Caco-2 (cell line): ENCODE measurements around the gene NOX3. TPM values are rescaled to one million over a fixed set of nuclear protein-coding genes. Genes with fewer than 3 reads are reported as not detected.

Source experiments
- BruUV-seq: library from RNA; stranded (reverse); fragments of 400-500 nt; replicated peaks from 2 replicates; lab custom pipeline; 2021; lab: Mats Ljungman, UMichigan
- CTCF ChIA-PET: fragments of 300-600 bp; sonication (Branson Sonifier 250); formaldehyde crosslinking; loops from one replicate; lab custom pipeline; 2022; ENCODE audit warnings: antibody characterized with exemption; lab: Charles Lee
- POLR2A ChIA-PET: fragments of 300-600 bp; sonication (Branson Sonifier 250); formaldehyde crosslinking; loops from one replicate; lab custom pipeline; 2022; ENCODE audit warnings: antibody characterized with exemption; lab: Charles Lee
- DNase-seq, 2 experiments: peaks; one replicate each; pipeline versions ENCODE4 v3.0.0 to v3.0.0-alpha.2; 2020 to 2022
- H3K27me3 ChIP-seq: replicated peaks from 2 replicates; pipeline ENCODE4 v1.6.0; 2011; ENCODE audit warnings: low read length; ENCODE audit not compliant: control insufficient read depth, insufficient read depth
- H3K36me3 ChIP-seq: 2 replicates; pipeline ENCODE4 v1.5.1; 2011; ENCODE audit warnings: low read length; ENCODE audit not compliant: control insufficient read depth, insufficient read depth
- H3K4me1 ChIP-seq: fragments of 250-450 bp; sonication (Bioruptor Pico); 2 replicates; pipeline ENCODE4 v1.5.1; 2020; ENCODE audit warnings: mild to moderate bottlenecking
- H3K4me3 ChIP-seq: 2 replicates; pipeline ENCODE4 v1.5.1; 2011; ENCODE audit warnings: low read depth, mild to moderate bottlenecking, control low read depth, low read length
- H3K9me3 ChIP-seq: fragments of 250-450 bp; sonication (Bioruptor Pico); 2 replicates; pipeline ENCODE4 v1.5.1; 2020; ENCODE audit warnings: mild to moderate bottlenecking, moderate library complexity
- H3K27ac Mint-ChIP-seq: one replicate; pipeline ENCODE4 v1.8.0; 2022; ENCODE audit warnings: mixed read lengths; ENCODE audit not compliant: unreplicated experiment
- H3K27me3 Mint-ChIP-seq: one replicate; pipeline ENCODE4 v1.8.0; 2022; ENCODE audit warnings: mixed read lengths; ENCODE audit not compliant: insufficient read depth, unreplicated experiment
- H3K36me3 Mint-ChIP-seq: one replicate; pipeline ENCODE4 v1.8.0; 2022; ENCODE audit warnings: mild to moderate bottlenecking, mixed read lengths; ENCODE audit not compliant: insufficient read depth, unreplicated experiment
- H3K4me1 Mint-ChIP-seq: one replicate; pipeline ENCODE4 v1.8.0; 2022; ENCODE audit warnings: low read depth, mixed read lengths; ENCODE audit not compliant: unreplicated experiment
- H3K4me3 Mint-ChIP-seq: one replicate; pipeline ENCODE4 v1.8.0; 2022; ENCODE audit warnings: mild to moderate bottlenecking, moderate library complexity, mixed read lengths; ENCODE audit not compliant: unreplicated experiment
- H3K9me3 Mint-ChIP-seq: one replicate; pipeline ENCODE4 v1.8.0; 2022; ENCODE audit warnings: mixed read lengths; ENCODE audit not compliant: unreplicated experiment
- intact Hi-C: fragments of 100-400 bp; cut with micrococcal nuclease; formaldehyde crosslinking; loops from one replicate; pipeline ENCODE4 v1.10.0; 2022; ENCODE audit not compliant: unreplicated experiment
- total RNA-seq: library from RNA; stranded (reverse); gene quantifications from 2 replicates; pipeline ENCODE4 v1.2.3, GENCODE V29; 2022
- TF ChIP-seq, protein P1 (sequence below), 2 experiments: fragments of 200-600 bp in 1 of 2; IDR thresholded peaks; 1 replicate in 1 of 2; 2 replicates in 1 of 2; pipeline versions ENCODE4 v1.5.1 to v1.8.0; 2011 to 2022; ENCODE audit warnings: antibody characterized with exemption in 1 of 2, control low read depth in 1 of 2, inconsistent platforms in 1 of 2, low read depth in 1 of 2, low read length in 1 of 2, mild to moderate bottlenecking in 1 of 2, moderate library complexity in 1 of 2; ENCODE audit not compliant: insufficient read depth in 1 of 2, severe bottlenecking in 1 of 2, unreplicated experiment in 1 of 2

Gene NOX3
- total RNA-seq, 1 experiment from 2014 or later, result not detected

DNA sequence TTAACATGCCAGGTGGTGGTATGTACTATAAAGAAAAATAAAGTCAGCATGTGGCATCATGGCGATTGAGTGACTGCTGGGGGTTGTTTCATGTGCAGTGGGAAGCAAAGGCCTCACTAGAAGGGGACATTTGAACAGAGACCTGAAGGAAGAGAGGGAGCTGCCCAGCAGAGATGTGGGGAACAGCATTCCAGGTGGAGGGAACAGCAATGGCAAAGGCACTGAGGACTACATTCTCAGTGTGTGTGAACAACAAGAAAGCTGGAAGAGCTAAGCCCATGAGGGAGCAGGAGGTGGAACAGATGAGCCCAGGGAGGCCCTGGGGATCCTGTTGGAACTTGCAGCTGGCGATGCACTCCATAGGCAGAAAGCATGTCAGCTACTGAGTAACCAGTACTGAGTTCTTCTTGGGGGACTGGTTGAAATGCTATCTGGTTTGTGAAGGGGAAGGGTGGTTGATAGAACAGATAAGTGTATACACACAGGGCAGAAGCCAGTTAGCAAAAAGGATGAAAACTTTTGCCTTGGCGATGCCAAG lies 29.2 kb downstream of the NOX3 start:
- POLR2A ChIA-PET, result no interaction called here
- Mint-ChIP-seq H3K4me3 (no peak overlapping the region), H3K4me1 (peaks cover 5% of the 10 kb centered on the region), H3K9me3 (no peaks in the 10 kb centered on the region), H3K27ac (no peak overlapping the region), H3K36me3 (no peaks in the 10 kb centered on the region), H3K27me3 (no peaks in the 10 kb centered on the region)
- DNase-seq, result no peak
- Histone ChIP-seq H3K4me3 (no peak overlapping the region), H3K36me3 (no peaks in the 10 kb centered on the region), H3K4me1 (no peaks in the 10 kb centered on the region), H3K27me3 (no peaks in the 10 kb centered on the region), H3K9me3 (no peaks in the 10 kb centered on the region)
- TF ChIP-seq, protein P1, sequence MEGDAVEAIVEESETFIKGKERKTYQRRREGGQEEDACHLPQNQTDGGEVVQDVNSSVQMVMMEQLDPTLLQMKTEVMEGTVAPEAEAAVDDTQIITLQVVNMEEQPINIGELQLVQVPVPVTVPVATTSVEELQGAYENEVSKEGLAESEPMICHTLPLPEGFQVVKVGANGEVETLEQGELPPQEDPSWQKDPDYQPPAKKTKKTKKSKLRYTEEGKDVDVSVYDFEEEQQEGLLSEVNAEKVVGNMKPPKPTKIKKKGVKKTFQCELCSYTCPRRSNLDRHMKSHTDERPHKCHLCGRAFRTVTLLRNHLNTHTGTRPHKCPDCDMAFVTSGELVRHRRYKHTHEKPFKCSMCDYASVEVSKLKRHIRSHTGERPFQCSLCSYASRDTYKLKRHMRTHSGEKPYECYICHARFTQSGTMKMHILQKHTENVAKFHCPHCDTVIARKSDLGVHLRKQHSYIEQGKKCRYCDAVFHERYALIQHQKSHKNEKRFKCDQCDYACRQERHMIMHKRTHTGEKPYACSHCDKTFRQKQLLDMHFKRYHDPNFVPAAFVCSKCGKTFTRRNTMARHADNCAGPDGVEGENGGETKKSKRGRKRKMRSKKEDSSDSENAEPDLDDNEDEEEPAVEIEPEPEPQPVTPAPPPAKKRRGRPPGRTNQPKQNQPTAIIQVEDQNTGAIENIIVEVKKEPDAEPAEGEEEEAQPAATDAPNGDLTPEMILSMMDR (IDR thresholded peaks at IDR 0.05; ENCODE audit: insufficient read depth in 1 of 2, low read depth in 1 of 2, low read length in 1 of 2, severe bottlenecking in 1 of 2, unreplicated experiment in 1 of 2), result no peak
- CTCF ChIA-PET, result interaction anchor here (0.7 kb wide), 1 partner anchor 28 kb away, joined by 3 read pairs; no protein-coding TSS in a partner anchor
- intact Hi-C loops, result no loop called here
- BruUV-seq, result no TSS peak

DNA sequence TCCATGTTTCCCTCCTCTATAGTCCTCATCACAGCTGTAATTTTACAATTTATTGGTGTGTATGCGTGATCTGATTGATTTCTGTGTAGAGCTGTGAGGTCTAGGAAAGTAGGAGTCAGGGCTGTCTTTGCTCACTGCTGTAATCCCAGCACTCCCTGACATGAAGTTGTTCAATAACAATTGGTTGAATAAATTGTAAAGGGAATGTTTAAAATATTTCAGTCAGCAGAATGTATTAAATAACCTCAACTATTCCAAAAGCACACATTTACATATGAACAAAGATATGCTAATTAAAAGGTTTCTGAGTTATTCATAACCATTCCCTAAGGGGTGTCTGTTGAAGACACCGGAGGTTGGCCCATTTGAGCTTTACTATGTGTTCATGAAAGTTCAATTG lies 31.5 kb downstream of the NOX3 start:
- ChIA-PET CTCF (no interaction called here), POLR2A (no interaction called here)
- no peak overlapping the region for H3K4me3 Mint-ChIP-seq
- H3K9me3 Mint-ChIP-seq, result no peaks in the 10 kb centered on the region
- H3K36me3 ChIP-seq, result no peaks in the 10 kb centered on the region
- TF ChIP-seq, protein P1 (IDR thresholded peaks at IDR 0.05; ENCODE audit: insufficient read depth in 1 of 2, low read depth in 1 of 2, low read length in 1 of 2, severe bottlenecking in 1 of 2, unreplicated experiment in 1 of 2), result no peak
- no peaks in the 10 kb centered on the region for H3K36me3 Mint-ChIP-seq
- DNase-seq, result no peak
- no TSS peak for BruUV-seq
- no peaks in the 10 kb centered on the region for H3K4me1 ChIP-seq
- no peaks in the 10 kb centered on the region for H3K27me3 Mint-ChIP-seq
- no peaks in the 10 kb centered on the region for H3K9me3 ChIP-seq
- no peaks in the 10 kb centered on the region for H3K4me1 Mint-ChIP-seq
- H3K27ac Mint-ChIP-seq, result no peak overlapping the region
- no peak overlapping the region for H3K4me3 ChIP-seq
- no peaks in the 10 kb centered on the region for H3K27me3 ChIP-seq
- intact Hi-C loops, result no loop called here

DNA sequence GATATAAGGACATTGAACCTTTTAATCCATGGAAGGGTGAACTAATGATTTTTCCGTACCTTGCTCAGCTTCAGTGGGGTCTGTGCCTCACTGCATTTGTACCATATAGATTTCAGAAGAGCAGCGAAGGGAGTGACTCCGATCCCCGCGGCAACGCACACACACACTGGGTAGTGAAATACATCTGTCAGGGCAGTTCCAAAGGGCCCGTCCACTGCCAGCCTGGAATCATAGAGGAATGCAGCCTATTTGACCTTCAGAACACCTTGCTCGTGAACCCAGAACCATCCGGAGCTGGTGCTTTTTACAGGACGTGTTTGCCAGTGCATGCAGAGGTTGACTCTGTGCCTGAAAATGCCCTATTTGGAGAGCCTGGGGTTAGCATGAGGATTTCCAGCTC lies 33.0 kb downstream of the NOX3 start:
- H3K4me1 Mint-ChIP-seq, result no peaks in the 10 kb centered on the region
- DNase-seq, result no peak
- Histone ChIP-seq H3K36me3 (no peaks in the 10 kb centered on the region), H3K27me3 (no peaks in the 10 kb centered on the region), H3K9me3 (no peaks in the 10 kb centered on the region), H3K4me3 (no peak overlapping the region), H3K4me1 (no peaks in the 10 kb centered on the region)
- no TSS peak for BruUV-seq
- H3K36me3 Mint-ChIP-seq, result no peaks in the 10 kb centered on the region
- CTCF ChIA-PET, result no interaction called here
- no peaks in the 10 kb centered on the region for H3K9me3 Mint-ChIP-seq
- POLR2A ChIA-PET, result no interaction called here
- H3K27ac Mint-ChIP-seq, result no peak overlapping the region
- intact Hi-C loops, result no loop called here
- H3K27me3 Mint-ChIP-seq, result no peaks in the 10 kb centered on the region
- no peak overlapping the region for H3K4me3 Mint-ChIP-seq
- TF ChIP-seq, protein P1 (IDR thresholded peaks at IDR 0.05; ENCODE audit: insufficient read depth in 1 of 2, low read depth in 1 of 2, low read length in 1 of 2, severe bottlenecking in 1 of 2, unreplicated experiment in 1 of 2), result no peak
